Adrenal gland (tissue), 12 donors: Measurements from ENCODE around the gene AGBL1. TPM values are rescaled to one million over a fixed set of nuclear protein-coding genes. Genes with fewer than 3 reads are reported as not detected.

Experiments
- DNase-seq, 7 donors: peaks; one replicate each; pipeline ENCODE4 v3.0.0-alpha.2; 2019 to 2020
- H3K27ac ChIP-seq, 5 donors: fragments of 200-600 bp; sonication (generic) in 4 of 5; 1 replicate in 3 of 5; 2 replicates in 2 of 5; pipeline versions ENCODE4 v1.5.1 to v1.8.0; 2016 to 2020; ENCODE audit warnings: mild to moderate bottlenecking in 1 of 5
- H3K27me3 ChIP-seq: fragments of 200-600 bp; 2 replicates; pipeline ENCODE4 v1.8.0; 2021
- H3K36me3 ChIP-seq, 2 donors: fragments of 200-600 bp; replicated peaks in 1 of 2; 1 replicate in 1 of 2; 2 replicates in 1 of 2; pipeline versions ENCODE4 v1.5.1 to v1.8.0; 2018 to 2022
- H3K4me1 ChIP-seq, 2 donors: fragments of 200-600 bp; replicated peaks in 1 of 2; 1 replicate in 1 of 2; 2 replicates in 1 of 2; pipeline versions ENCODE4 v1.5.1 to v1.8.0; 2018 to 2021
- H3K4me3 ChIP-seq, 4 donors: fragments of 200-600 bp; sonication (generic) in 3 of 4; one replicate each; pipeline ENCODE4 v1.5.1; 2016 to 2018
- H3K9me3 ChIP-seq, 3 donors: fragments of 200-600 bp; sonication (generic) in 1 of 3; replicated peaks in 1 of 3; 1 replicate in 2 of 3; 2 replicates in 1 of 3; pipeline versions ENCODE4 v1.5.1 to v1.8.0; 2016 to 2021
- POLR2A ChIP-seq, 2 donors: fragments of 450-650 bp; IDR thresholded peaks; one replicate each; pipeline ENCODE4 v1.6.1; 2017; ENCODE audit warnings: antibody characterized with exemption in 2 of 2, mild to moderate bottlenecking in 2 of 2, moderate library complexity in 1 of 2
- WGBS, 4 donors: extraction: QIAGEN DNeasy Blood & Tissue Kit in 2 of 4; methylation state at CpG; one replicate each; pipeline versions ENCODE4 v1.1.5 to v1.1.7; 2013 to 2017; 5-methylcytosine and 5-hydroxymethylcytosine counted together
- intact Hi-C, 2 donors: fragments of 100-400 bp; cut with DNase I; formaldehyde crosslinking; loops; one replicate each; pipeline versions ENCODE4 v1.14.1 to v1.15.0; 2022 to 2023
- polyA plus RNA-seq, 3 donors: library from polyadenylated mRNA; stranded (reverse); fragments of 200-250 nt in 2 of 3; fragments of 350-450 nt in 1 of 3; fragmentation: Illumina TruSeq in 1 of 3; extraction: RNeasy Lipid Tissue Mini Kit (QIAGEN cat#74804) in 1 of 3; gene quantifications; one replicate each; pipeline ENCODE4 v1.2.3, GENCODE V29; 2013 to 2014
- total RNA-seq, 9 donors: library from RNA; depleted of rRNA in 4 of 9; stranded (reverse); fragments of >200 nt in 4 of 9; fragments of 120-200 nt in 1 of 9; fragmentation: NEBNext Ultra II Directional in 1 of 9; extraction: Animal tissue kit (Norgen Biotek cat#: 25700) in 1 of 9; gene quantifications; one replicate each; pipeline versions ENCODE4 v1.1.0 to v1.2.4, GENCODE V29; 2013 to 2023
- TF ChIP-seq, protein P1 (sequence below), 6 experiments: fragments of 450-650 bp in 4 of 6; fragments of 200-600 bp in 2 of 6; sonication (generic) in 1 of 6; IDR thresholded peaks; 1 replicate in 5 of 6; 2 replicates in 1 of 6; pipeline versions ENCODE4 v1.5.1 to v1.8.0; 2016 to 2021; ENCODE audit warnings: antibody characterized with exemption in 6 of 6, mild to moderate bottlenecking in 2 of 6, moderate library complexity in 1 of 6
- donor health status: healthy with polysubstance abuse.
- donor health status: Bipolar disorder and iron deficiency.
- donor health status: DM: yes; HTN: yes; CAD: no.
- donor health status: DM: no; HTN: no; CAD: no.
- donor health status: DM: no; HTN: no; CAD: no.
- donor health status: DM: yes; HTN: yes; CAD: no.

Gene AGBL1
- total and polyA plus RNA-seq, 12 donors, result 0.04 to 0.07 (median 0.06) TPM; not detected in 9

DNA sequence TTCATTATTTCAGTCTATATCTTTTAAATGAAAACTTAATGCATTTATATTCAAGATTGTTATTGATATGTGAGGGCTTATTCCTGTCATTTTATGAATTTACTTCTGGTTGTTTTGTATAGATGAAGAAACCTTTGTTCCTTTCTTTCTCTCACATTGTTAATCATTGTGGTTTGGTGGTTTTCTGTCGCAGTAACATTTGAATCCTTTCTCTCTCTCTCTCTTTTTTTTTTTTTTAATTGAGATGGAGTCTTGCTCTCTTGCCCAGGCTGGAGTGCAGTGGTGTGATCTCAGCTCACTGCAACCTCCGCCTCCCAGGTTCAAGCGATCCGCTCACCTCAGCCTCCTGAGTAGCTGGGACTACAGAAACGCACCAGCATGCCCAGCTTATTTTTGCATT, 22.1 kb downstream of the AGBL1 start:
- DNase-seq, result no peak
- TF ChIP-seq POLR2A (IDR thresholded peaks at IDR 0.05), result no peak
- TF ChIP-seq, protein P1, sequence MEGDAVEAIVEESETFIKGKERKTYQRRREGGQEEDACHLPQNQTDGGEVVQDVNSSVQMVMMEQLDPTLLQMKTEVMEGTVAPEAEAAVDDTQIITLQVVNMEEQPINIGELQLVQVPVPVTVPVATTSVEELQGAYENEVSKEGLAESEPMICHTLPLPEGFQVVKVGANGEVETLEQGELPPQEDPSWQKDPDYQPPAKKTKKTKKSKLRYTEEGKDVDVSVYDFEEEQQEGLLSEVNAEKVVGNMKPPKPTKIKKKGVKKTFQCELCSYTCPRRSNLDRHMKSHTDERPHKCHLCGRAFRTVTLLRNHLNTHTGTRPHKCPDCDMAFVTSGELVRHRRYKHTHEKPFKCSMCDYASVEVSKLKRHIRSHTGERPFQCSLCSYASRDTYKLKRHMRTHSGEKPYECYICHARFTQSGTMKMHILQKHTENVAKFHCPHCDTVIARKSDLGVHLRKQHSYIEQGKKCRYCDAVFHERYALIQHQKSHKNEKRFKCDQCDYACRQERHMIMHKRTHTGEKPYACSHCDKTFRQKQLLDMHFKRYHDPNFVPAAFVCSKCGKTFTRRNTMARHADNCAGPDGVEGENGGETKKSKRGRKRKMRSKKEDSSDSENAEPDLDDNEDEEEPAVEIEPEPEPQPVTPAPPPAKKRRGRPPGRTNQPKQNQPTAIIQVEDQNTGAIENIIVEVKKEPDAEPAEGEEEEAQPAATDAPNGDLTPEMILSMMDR (IDR thresholded peaks at IDR 0.05), result no peak
- Histone ChIP-seq H3K4me1 (no peaks in the 10 kb centered on the region), H3K27me3 (no peaks in the 10 kb centered on the region), H3K27ac (no peak overlapping the region), H3K36me3 (no peaks in the 10 kb centered on the region), H3K9me3 (no peaks in the 10 kb centered on the region), H3K4me3 (no peak overlapping the region)
- WGBS, 4 donors, result 88 to 92% (median 90%) methylated on average over 5 of the region's 5 CpGs
- intact Hi-C loops, result no loop called here

GRCh38 chr15:86103825-86104224, 24.2 kb downstream of the AGBL1 start:
- TF ChIP-seq, protein P1 (IDR thresholded peaks at IDR 0.05), result no peak
- TF ChIP-seq POLR2A (IDR thresholded peaks at IDR 0.05), result no peak
- Histone ChIP-seq H3K4me1 (no peaks in the 10 kb centered on the region), H3K27me3 (no peaks in the 10 kb centered on the region), H3K9me3 (no peaks in the 10 kb centered on the region), H3K36me3 (no peaks in the 10 kb centered on the region), H3K27ac (no peak overlapping the region), H3K4me3 (no peak overlapping the region)
- no peak for DNase-seq
- 78 to 100% (median 84%) methylated on average over 1 to 2 of the region's 2 CpGs for WGBS, 4 donors
- intact Hi-C loops, result no loop called here

DNA sequence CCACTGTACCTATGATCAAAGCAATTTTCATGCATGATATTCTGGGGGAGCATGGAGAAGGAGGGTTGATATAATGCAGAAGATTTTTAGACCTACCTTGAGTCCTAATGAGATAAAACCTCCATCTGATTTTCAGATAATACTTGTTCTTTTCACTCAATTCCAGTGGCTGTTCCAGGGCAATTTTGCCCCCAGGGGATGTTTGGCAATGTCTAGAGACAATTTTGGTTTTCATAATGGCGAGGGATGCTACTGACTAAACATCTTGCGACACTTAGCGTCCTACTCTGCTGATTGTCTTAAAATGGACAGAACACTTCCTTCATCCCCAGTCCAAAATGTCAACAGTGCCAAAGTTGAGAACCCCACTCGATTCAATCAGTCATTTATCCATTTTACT, 26.6 kb downstream of the AGBL1 start:
- no peak for TF ChIP-seq POLR2A (IDR thresholded peaks at IDR 0.05)
- TF ChIP-seq, protein P1 (IDR thresholded peaks at IDR 0.05), result no peak
- H3K27ac ChIP-seq, result no peak overlapping the region
- no peaks in the 10 kb centered on the region for H3K4me1 ChIP-seq
- 67 to 75% (median 72%) methylated on average over 4 of the region's 4 CpGs for WGBS, 4 donors
- no peaks in the 10 kb centered on the region for H3K27me3 ChIP-seq
- H3K4me3 ChIP-seq, result no peak overlapping the region
- H3K36me3 ChIP-seq, result no peaks in the 10 kb centered on the region
- H3K9me3 ChIP-seq, result no peaks in the 10 kb centered on the region
- intact Hi-C loops, result no loop called here
- DNase-seq, result no peak

- intact Hi-C loops, result no loop called here
- Histone ChIP-seq H3K27me3 (peaks cover 4% of the 10 kb centered on the region), H3K36me3 (no peaks in the 10 kb centered on the region), H3K4me1 (no peaks in the 10 kb centered on the region), H3K9me3 (no peaks in the 10 kb centered on the region), H3K4me3 (no peak overlapping the region), H3K27ac (no peak overlapping the region)
- 50 to 68% (median 60%) methylated on average over 4 of the region's 4 CpGs for WGBS, 4 donors
- DNase-seq, result no peak
- TF ChIP-seq, protein P1 (IDR thresholded peaks at IDR 0.05), result peak in 5 of 6 experiments; percentile 22 to 45 (median 30)
- no peak for TF ChIP-seq POLR2A (IDR thresholded peaks at IDR 0.05)
Measured at GRCh38 chr15:86115145-86115801, 35.6 kb downstream of the AGBL1 start.
